ENCODE measurements around the gene CHRNA3.

Gene CHRNA3

DNA sequence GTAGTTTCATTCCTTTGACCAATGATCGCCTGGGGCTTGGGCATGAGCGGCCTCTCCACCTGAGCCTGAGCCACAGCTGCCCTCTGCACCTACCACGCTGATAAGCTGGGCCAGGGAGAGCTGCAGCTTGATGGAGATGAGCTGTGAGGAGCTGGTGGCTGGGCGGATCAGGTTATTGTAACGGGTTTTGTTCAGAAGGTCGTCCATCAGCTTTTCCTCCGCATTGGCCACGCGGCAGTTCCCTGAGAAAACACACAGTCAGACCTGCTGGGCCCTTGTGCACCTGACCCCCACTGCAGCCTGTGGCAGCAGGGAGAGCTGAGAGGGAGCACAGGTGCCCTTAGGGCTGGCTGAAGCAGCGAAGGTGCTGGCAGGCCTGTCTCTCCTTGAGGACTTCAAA is 14.6 kb upstream of the CHRNA3 start:
- no peak for DNase-seq

DNA sequence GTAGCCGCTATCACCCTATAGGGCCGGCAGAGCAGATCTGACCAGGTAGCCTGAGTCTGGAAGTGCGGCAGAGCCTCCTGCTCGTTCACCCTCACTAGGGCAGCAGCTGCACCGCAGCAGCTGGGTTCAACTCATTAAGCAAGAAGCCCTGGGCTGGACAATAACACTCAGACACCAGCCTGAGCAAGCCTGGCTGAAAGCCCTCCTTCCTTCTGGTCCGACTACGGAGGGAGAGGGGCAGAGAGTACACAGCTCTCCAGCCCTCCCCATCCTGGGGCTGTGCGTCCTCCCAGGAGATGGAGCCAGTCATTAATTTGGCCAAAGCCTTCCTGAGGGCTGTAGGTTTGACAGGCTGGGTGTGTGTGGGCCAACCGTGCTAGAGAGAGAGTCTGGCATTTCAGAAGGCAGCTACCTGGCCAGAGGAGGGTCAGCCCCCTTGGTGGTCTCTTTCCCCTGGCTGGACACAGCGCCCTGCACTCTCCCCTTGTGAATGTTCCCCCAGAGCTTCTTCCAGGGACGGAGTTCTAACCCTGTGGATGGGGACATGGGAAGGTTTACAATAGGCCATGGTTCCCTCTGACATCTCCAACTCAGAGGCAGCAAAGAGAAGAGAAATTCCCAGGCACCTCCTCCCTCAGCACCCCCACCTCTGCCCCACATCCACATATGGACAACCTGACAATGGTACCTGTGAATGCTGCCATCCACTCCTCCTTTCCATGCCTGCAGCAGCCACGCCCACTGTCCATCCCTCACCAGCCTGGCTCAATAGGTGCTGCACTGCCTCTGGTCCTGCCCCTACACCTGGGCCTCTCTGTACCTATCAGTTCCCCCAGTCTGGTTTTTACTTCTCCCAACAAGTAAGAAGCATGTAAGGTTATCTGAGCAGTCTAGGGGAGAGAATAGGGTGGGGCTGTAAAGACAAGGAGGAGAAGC is 13.7 kb upstream of the CHRNA3 start:
- no peak for DNase-seq

DNA sequence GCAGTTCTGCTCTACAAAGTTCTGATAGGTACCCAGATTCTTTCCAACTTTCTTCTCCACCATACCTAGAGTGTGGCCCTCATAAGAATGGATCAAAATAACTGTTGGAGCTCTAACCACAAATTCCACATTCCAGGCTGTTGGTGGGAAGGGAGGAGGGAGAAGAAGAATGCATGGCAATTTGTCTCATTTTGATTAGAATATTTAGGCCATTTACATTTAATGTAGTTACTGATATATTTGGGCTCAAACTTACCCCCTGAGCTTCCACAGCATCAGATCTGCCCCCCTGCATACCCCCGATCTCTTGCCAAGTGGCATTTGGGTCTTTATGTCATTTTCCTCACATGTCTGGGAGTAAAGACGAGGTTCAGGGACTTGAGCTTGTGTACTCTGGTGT is 12.6 kb upstream of the CHRNA3 start:
- DNase-seq, result no peak

DNA sequence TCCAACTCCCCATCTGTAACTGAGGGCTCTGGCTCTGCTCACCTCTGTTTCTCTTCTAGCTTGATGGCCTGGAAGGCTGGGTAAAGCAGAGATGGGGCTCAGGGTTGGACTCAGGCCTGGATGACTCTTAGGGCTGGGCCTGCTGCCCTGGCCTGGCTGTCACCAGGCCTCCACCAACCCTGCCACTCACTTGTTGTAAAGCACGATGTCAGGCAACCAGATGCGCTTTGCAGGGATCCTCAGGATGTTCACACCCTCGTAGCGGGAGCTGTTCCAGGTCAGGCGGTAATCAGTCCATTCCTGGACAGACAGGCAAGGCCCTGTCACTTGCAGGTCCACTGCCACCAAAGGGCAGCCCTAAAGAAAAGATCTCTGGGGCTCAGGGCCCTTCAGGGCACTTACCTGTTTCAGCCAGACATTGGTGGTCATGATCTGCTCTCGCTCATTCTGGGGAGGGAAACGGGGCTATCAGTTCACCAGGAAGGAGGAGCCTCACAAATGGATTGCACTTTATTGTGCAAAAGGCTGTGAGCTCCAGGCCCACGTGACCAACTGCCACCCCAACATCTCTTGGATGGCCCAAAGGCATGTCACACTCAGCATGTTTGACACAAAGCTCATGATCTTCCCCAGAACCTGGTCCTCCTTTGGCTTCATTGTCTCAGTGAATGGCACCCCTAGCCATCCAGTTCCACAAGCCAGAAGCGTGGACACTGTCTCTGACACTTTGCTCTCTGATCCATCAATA is 10.3 kb upstream of the CHRNA3 start:
- no peak for DNase-seq

DNA sequence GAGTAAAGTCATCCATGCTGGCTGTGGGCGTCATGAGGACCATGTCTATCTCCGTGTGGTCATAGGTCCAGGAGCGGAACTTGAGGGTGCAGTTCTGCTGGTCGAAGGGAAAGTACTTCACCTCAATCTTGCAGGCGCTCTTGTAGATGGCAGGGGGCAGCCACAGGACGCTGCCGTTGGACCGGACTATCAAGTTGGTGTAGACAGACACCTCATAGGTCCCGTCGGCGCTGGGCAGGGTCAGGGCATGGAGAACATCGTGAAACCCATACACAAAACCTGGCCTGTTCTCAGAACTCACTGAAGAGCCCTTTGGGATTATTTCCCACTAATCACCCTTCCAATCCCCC is 8.9 kb upstream of the CHRNA3 start:
- no peak for DNase-seq

DNA sequence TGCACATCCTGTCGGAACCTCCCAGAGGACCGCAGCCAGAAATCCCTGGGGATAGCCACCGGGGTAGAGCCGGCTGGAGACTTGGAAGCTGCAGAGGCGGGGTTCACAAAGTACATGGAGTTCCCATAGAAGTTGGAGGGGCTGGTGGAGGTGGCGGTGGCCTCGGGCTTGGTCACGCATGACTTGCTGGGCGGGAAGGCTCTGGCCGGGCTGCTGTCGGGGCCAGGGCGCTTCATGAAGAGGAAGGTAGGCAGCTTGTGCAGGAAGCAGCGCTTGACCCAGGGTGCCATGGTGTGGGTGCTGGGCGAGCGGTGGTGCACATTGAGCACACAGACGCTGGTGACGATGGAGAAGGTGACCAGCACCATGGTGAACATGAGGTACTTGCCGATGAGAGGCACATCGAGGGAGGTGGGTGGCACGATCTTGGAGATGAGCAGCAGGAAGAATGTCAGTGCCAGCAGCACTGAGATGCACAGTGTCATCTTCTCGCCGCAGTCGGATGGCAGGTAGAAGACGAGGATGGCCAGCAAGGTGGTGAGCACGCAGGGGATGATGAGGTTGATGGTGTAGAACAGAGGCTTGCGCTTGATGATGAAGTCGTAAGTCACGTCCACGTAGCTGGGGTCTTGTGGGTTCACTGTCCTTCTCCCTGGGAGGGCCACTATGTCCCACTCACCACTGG is 8.4 kb upstream of the CHRNA3 start:
- no peak for DNase-seq

- no peak for DNase-seq
Observed at GRCh38 chr15:78628227-78628626, 7.4 kb upstream of the CHRNA3 start.

DNA sequence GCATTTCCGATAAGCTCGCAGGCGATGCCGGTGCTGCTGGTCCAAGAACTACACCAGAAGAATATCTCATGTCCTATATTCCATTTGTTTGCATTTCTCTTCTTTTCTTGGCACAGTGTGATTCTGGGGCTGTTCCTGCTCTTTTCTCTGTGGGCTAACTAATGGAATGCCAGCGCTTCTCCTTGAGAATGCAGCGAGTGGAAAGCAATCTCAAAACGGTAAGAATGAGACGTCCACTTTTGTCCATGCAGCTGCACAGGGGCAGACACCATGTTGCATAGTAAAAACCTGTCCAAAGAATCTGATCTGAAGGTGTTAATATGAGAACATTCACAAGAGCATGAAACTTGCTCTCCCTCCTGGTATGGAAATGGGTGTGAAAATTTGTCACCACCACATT is 6.6 kb upstream of the CHRNA3 start:
- DNase-seq, result no peak

DNA sequence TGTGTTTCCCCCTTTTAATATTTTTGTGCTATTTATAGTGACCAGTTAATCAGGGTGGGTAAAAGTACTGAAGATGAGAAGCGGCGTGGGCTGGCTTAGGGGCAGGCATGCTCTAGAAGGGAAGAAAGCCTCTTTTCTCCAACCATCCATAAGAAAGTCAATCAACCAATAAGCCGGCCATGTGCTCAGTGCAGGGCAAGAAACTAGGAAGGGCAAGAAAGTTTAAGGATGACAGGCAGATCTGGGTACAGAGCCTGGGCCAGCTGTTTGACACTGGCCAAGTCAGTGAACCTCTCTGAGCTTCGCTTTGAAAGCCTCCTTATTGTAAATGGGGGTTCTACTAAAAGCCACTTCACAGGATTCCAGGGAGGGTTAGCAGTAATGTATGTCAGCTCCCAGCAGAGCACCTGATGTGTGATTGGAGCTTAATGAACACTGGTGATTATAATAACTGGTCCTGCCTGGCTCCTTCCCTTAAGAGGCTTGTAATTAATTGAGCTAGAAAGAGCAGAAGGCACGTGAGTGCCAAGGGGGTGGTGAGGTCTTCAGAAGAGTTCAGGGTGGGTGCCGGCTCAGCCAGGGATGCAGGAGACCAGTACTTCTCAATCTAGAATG is 5.7 kb upstream of the CHRNA3 start:
- no peak for DNase-seq

GRCh38 chr15:78625606-78626280 is 4.9 kb upstream of the CHRNA3 start:
- no peak for DNase-seq

DNA sequence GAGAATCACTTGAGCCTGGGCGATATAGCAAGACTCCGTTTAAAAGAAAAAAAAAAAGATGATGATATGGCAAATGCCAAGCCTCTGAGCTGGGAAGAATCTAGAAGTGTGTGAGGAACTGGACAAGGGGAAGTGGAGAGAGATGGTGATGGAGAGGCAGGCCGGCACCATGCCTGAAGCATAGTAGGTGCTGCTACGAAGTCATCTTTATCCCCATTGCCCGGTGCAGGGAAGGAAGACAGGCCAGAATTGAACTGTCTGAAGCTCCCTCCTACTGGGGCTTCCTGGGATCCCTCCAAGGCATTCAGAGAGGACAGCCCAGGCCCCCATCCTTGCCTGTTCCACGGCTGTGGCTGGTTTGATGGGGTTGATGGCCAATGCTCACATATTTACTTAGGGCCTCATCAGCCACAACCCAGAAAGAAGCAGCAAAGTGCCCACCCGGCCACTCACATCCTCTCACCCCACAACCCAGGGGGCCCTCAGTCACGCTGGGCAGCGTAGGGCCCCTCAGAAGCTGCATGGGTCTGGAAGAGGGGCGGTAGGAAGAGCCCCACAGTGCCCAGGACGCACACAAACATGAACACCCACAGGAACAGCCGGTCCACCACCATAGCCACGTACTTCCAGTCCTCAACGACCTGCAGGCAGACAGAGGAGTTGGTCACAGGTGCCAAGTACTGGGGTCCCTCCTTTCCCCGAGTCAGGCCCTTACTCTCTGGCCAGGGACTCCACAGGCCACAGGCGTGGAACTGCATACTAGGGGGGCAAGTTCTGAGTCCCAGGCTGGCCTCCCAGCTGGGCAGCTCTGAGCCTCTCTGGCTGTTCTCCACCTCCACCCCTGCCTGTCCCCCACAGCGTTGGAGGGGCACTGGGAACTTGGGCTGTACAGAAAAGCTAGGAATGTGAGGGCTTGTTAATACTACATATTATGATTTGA is 4.1 kb upstream of the CHRNA3 start:
- DNase-seq, result no peak

- DNase-seq, result no peak
Observed at GRCh38 chr15:78623786-78624497, 3.1 kb upstream of the CHRNA3 start.

DNA sequence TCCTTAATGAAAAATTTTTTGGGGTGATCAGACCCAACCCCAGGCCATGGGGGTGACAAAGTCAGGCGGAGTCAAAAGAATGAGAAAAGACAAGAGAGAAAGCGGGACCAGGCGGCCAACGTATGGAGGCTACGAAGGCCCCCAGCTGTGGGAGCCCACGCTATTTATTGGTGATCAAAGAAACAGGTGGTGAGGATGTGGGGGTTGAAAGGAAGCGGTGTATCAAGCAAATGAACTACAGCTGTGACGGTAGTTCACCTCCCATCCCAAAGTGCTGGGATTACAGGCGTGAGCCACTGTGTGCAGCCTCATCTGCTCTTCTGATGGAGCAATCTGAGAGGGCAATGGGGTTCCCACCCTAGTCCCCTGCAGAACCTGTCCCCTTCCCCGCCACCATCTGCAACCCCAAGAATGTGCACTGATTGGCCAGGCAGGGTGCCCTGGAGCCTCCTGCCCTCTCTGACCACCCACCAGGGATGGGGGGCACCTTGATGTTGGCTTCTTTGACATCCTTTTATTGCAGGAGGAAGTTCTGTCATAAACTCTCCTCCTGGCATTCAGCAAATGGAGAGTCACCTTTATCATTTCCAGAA is 1.1 kb upstream of the CHRNA3 start:
- DNase-seq, result no peak

GRCh38 chr15:78620021-78620526 is 722 bp downstream of the CHRNA3 start:
- no peak for DNase-seq

GRCh38 chr15:78619022-78619950 is 1.5 kb downstream of the CHRNA3 start:
- DNase-seq, result no peak

DNA sequence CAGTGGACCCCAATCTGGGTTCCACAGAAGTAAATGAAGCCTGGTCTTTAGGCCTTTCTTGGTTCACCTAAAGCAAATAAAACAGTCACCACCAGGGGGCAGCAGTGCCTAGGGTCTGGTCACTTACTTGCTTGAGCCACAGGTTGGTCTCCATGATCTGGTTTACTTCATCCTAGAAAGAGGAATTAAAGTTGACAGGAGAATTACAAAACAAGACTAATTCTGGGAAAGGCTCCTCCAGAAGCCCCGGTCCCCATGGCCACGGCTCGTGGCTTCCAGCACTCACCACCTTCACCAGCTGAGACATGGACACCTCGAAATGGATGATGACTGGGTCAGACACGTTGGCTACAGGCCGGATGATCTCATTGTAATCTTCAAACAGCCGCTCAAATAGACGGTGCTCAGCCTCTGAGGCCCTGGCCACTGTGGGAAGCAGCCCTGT is 2.3 kb downstream of the CHRNA3 start:
- DNase-seq, result no peak

GRCh38 chr15:78618064-78618463 is 2.7 kb downstream of the CHRNA3 start:
- DNase-seq, result no peak

- no peak for DNase-seq
Observed at GRCh38 chr15:78617516-78617915, 3.3 kb downstream of the CHRNA3 start.

GRCh38 chr15:78617076-78617475 is 3.7 kb downstream of the CHRNA3 start:
- no peak for DNase-seq

All from cortex of kidney (tissue), 1 donor.